CD14-positive monocyte (primary cell): Measurements from ENCODE around the gene ZSCAN22. TPM values are rescaled to one million over a fixed set of nuclear protein-coding genes. Genes with fewer than 3 reads are reported as not detected.
A peak's percentile ranks its signal among the peaks of the same experiment; 100 is the strongest.

ENCODE experiments used
- DNase-seq, 3 donors: peaks; one replicate each; pipeline ENCODE4 v3.0.0-alpha.2; 2011 to 2022
- H2AFZ ChIP-seq: 2 replicates; pipeline ENCODE4 v1.6.0; 2012; ENCODE audit warnings: mild to moderate bottlenecking, low read depth, low read length, inconsistent platforms; ENCODE audit not compliant: insufficient read depth, poor library complexity, severe bottlenecking
- H3K27ac ChIP-seq, 2 donors: 1 replicate in 1 of 2; 2 replicates in 1 of 2; pipeline ENCODE4 v1.5.1; 2012 to 2013; ENCODE audit warnings: low read length in 2 of 2, control low read depth in 1 of 2, inconsistent platforms in 1 of 2, low read depth in 1 of 2, mild to moderate bottlenecking in 1 of 2
- H3K27me3 ChIP-seq, 2 donors: one replicate each; pipeline versions ENCODE4 v1.6.0 to v1.6.1; 2011 to 2013; ENCODE audit warnings: low read length in 2 of 2; ENCODE audit not compliant: control insufficient read depth in 2 of 2, insufficient read depth in 2 of 2
- H3K36me3 ChIP-seq, 2 donors: replicated peaks in 1 of 2; 1 replicate in 1 of 2; 2 replicates in 1 of 2; pipeline versions ENCODE4 v1.5.1 to v1.6.1; 2012 to 2013; ENCODE audit warnings: low read length in 2 of 2, control low read depth in 1 of 2, inconsistent platforms in 1 of 2, mild to moderate bottlenecking in 1 of 2; ENCODE audit not compliant: insufficient read depth in 2 of 2, control insufficient read depth in 1 of 2
- H3K4me1 ChIP-seq, 2 donors: 1 replicate in 1 of 2; 2 replicates in 1 of 2; pipeline versions ENCODE4 v1.5.1 to v1.6.1; 2012 to 2013; ENCODE audit warnings: low read length in 2 of 2, control low read depth in 1 of 2, inconsistent platforms in 1 of 2, mild to moderate bottlenecking in 1 of 2, moderate library complexity in 1 of 2; ENCODE audit not compliant: insufficient read depth in 2 of 2, control insufficient read depth in 1 of 2
- H3K4me2 ChIP-seq: replicated peaks from 2 replicates; pipeline ENCODE3; 2012; ENCODE audit warnings: low read length, moderate library complexity, mild to moderate bottlenecking; ENCODE audit not compliant: poor library complexity, severe bottlenecking; ENCODE audit errors: extremely low read depth
- H3K4me3 ChIP-seq, 3 experiments: fragments of 200-600 bp in 1 of 3; sonication (generic) in 1 of 3; replicated peaks in 1 of 3; 1 replicate in 2 of 3; 2 replicates in 1 of 3; pipeline ENCODE4 v1.5.1; 2011 to 2013; ENCODE audit warnings: low read length in 3 of 3, mild to moderate bottlenecking in 3 of 3, control low read depth in 2 of 3, low read depth in 2 of 3, inconsistent platforms in 1 of 3, moderate library complexity in 1 of 3
- H3K79me2 ChIP-seq: 2 replicates; pipeline ENCODE4 v1.6.0; 2012; ENCODE audit warnings: mild to moderate bottlenecking, control low read depth, inconsistent platforms, low read length, moderate library complexity; ENCODE audit not compliant: insufficient read depth
- H3K9ac ChIP-seq: 2 replicates; pipeline ENCODE4 v1.6.0; 2017; ENCODE audit warnings: low read length, mild to moderate bottlenecking; ENCODE audit not compliant: insufficient read depth, poor library complexity, severe bottlenecking
- H3K9me3 ChIP-seq, 2 donors: replicated peaks in 1 of 2; 1 replicate in 1 of 2; 2 replicates in 1 of 2; pipeline versions ENCODE4 v1.5.1 to v1.6.1; 2012 to 2013; ENCODE audit warnings: low read length in 2 of 2, control low read depth in 1 of 2; ENCODE audit not compliant: control insufficient read depth in 1 of 2, insufficient read depth in 1 of 2
- H4K20me1 ChIP-seq: 2 replicates; pipeline ENCODE4 v1.6.0; 2012; ENCODE audit warnings: mild to moderate bottlenecking, low read length, control low read depth, moderate library complexity; ENCODE audit not compliant: insufficient read depth
- H3K27ac Mint-ChIP-seq, 7 donors: one replicate each; pipeline ENCODE4 v1.8.0; 2020; ENCODE audit warnings: mild to moderate bottlenecking in 7 of 7, mixed read lengths in 7 of 7, moderate library complexity in 6 of 7, inconsistent platforms in 2 of 7
- H3K27me3 Mint-ChIP-seq, 3 donors: one replicate each; pipeline ENCODE4 v1.8.0; 2021 to 2022; ENCODE audit warnings: low read depth in 3 of 3, mild to moderate bottlenecking in 3 of 3, mixed read lengths in 3 of 3, moderate library complexity in 3 of 3, inconsistent platforms in 1 of 3
- H3K36me3 Mint-ChIP-seq, 2 donors: one replicate each; pipeline ENCODE4 v1.8.0; 2020; ENCODE audit warnings: mixed read lengths in 2 of 2, inconsistent platforms in 1 of 2, mild to moderate bottlenecking in 1 of 2
- H3K4me1 Mint-ChIP-seq: one replicate; pipeline ENCODE4 v1.8.0; 2020; ENCODE audit warnings: mild to moderate bottlenecking, mixed read lengths
- H3K4me3 Mint-ChIP-seq, 2 donors: one replicate each; pipeline ENCODE4 v1.8.0; 2020; ENCODE audit warnings: mild to moderate bottlenecking in 2 of 2, mixed read lengths in 2 of 2, moderate library complexity in 1 of 2
- H3K9me3 Mint-ChIP-seq, 7 donors: one replicate each; pipeline ENCODE4 v1.8.0; 2020 to 2022; ENCODE audit warnings: mixed read lengths in 7 of 7, mild to moderate bottlenecking in 6 of 7, moderate library complexity in 6 of 7, inconsistent platforms in 2 of 7
- CTCF ChIP-seq: fragments of 200-600 bp; IDR thresholded peaks from one replicate; pipeline ENCODE4 v1.8.0; 2022; ENCODE audit warnings: antibody characterized with exemption, mild to moderate bottlenecking
- WGBS: methylation state at CpG from one replicate; pipeline ENCODE4 v1.1.5; 2013; ENCODE audit warnings: missing lambda C conversion rate; ENCODE audit not compliant: insufficient coverage; 5-methylcytosine and 5-hydroxymethylcytosine counted together
- intact Hi-C, 2 donors: fragments of 100-400 bp; cut with micrococcal nuclease; formaldehyde crosslinking; loops; one replicate each; pipeline versions ENCODE4 v1.15.0 to v1.15.1; 2023
- polyA plus RNA-seq, 3 donors: library from polyadenylated mRNA; depleted of rRNA in 1 of 3; unstranded in 2 of 3; stranded (reverse) in 1 of 3; fragments of 300-500 nt in 2 of 3; fragments of >200 nt in 1 of 3; fragmentation: Illumina TruSeq in 2 of 3; gene quantifications; 1 replicate in 2 of 3; 2 replicates in 1 of 3; pipeline ENCODE4 v1.2.3, GENCODE V29; 2012 to 2021

ZSCAN22 gene
- polyA plus RNA-seq, 3 donors = 0.58 to 1.2 (median 0.99) TPM

DNA sequence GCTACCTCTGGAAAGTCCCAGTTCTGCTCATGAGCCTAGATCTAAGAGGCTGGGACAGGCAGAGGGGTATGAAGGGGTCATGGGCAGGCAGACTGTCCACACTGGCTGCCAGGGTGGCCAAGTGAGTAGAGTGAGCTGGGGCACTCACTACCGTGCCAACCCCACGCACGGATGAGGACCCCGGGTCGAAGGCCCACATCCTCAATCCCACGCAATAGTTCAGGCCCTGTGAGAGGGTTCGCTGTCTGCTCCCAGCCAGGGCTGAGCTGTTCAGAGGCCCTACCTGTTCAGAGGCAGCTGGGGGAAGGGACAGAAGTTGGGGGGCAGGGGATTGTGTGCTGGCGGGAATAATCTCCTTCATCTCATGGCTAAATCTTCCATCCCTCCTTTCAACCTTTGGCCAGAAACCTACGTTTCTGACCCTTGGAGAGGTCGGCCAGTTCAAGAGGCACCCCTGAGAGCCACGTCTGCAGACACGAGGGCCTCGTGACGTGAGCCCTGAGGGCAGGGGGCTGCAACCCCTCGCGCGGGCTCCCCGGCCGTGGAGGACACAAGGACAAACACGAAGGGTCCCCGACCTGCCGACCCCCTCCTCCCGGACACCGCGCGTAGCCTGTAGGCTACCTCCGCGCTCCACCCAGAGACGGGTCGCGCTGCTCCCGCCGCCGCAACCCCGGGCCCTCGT lies 59.2 kb downstream of the ZSCAN22 start:
- no peak for DNase-seq
- H3K27me3 Mint-ChIP-seq = peaks cover 0 to 2% (median 0%) of the 10 kb centered on the region in 3 donors
- Histone ChIP-seq H3K4me3 (peak overlapping the region; percentile 35 to 87 (median 84)), H3K9ac (peak overlapping the region; percentile 91), H3K4me2 (peak overlapping the region; percentile 96), H3K27ac (peak overlapping the region; percentile 96 to 98), H3K4me1 (peaks cover 33 to 41% of the 10 kb centered on the region in 2 donors), H4K20me1 (no peaks in the 10 kb centered on the region), H3K79me2 (peaks cover 32% of the 10 kb centered on the region), H2AFZ (peak overlapping the region; percentile 100), H3K27me3 (no peaks in the 10 kb centered on the region), H3K36me3 (peaks cover 13 to 20% of the 10 kb centered on the region in 2 donors), H3K9me3 (no peaks in the 10 kb centered on the region)
- peak overlapping the region; percentile 92 to 97 (median 96) for H3K27ac Mint-ChIP-seq
- peaks cover 23 to 34% of the 10 kb centered on the region in 2 donors for H3K36me3 Mint-ChIP-seq
- H3K4me3 Mint-ChIP-seq = peak overlapping the region; percentile 88 to 91
- TF ChIP-seq CTCF = no peak
- peaks cover 36% of the 10 kb centered on the region for H3K4me1 Mint-ChIP-seq
- WGBS = 0% methylated on average over 28 of the region's 36 CpGs
- intact Hi-C loops = loop anchor here in 1 of 2 donors (2.0 kb wide), 1 partner anchor 81 kb away; the partner anchor contains the start of gene ERVK3-1
- H3K9me3 Mint-ChIP-seq = peaks cover 0 to 3% (median 0%) of the 10 kb centered on the region in 7 donors

DNA sequence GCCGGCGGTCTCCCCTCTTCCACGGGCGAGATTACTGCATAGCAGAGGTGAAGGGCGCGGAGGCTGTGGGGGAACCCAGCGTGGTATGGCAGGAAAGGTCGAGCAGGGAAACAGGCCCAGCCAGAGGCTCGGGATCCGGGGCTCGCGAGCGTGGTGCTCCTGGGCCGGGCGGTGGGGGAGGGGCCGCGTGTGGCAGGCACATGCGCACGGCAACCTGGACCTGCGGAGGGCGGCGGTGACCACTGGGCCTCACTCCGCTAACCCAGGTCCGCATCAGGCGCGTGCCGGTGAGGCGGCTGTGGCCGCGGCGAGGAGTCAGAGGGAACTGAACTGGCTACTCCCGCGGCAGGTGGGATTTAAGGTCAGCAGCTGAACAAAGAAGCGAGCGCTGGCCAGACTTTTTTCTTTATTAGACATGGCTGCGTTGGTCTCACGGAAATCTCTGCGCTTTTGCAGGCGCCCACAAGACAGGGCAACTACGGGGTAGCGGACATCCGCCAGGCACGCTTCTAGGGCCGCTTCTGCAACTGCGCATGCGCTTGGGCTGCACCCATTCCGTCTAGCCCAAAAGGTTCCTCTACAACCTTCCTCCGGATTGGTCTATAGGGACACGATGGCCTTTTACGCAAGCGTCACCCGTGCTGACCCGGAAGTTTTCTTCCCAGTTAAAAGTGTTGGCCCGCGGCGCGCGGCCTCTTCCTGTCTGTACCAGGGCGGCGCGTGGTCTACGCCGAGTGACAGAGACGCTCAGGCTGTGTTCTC lies 60.0 kb downstream of the ZSCAN22 start, which contains the start of gene RPS5:
Gene RPS5, plus strand, starts transcription at position 694 of the 762 bp plus-strand sequence. CDS start 869 bp downstream, outside the sequence.
- H2AFZ ChIP-seq = peak within 1 kb of the TSS; percentile 100
- no peaks in the 10 kb centered on the region for H3K9me3 ChIP-seq
- peak within 1 kb of the TSS; percentile 96 for H3K4me2 ChIP-seq
- DNase-seq = peak; percentile 95 to 100 (median 98)
- peaks cover 29 to 35% of the 10 kb centered on the region in 2 donors for H3K4me1 ChIP-seq
- intact Hi-C loops = loop anchor here in 1 of 2 donors (1.0 to 2.0 kb wide), 2 partner anchors 54 to 82 kb away; partner anchors contain the start of genes ERVK3-1 and ZNF132
- Mint-ChIP-seq H3K4me3 (peak within 1 kb of the TSS; percentile 88 to 95), H3K9me3 (peaks cover 0 to 3% (median 0%) of the 10 kb centered on the region in 7 donors), H3K36me3 (peaks cover 28 to 41% of the 10 kb centered on the region in 2 donors), H3K27ac (peak within 1 kb of the TSS; percentile 93 to 97 (median 96)), H3K4me1 (peaks cover 36% of the 10 kb centered on the region), H3K27me3 (peaks cover 0 to 2% (median 0%) of the 10 kb centered on the region in 3 donors)
- H3K36me3 ChIP-seq = peaks cover 14 to 27% of the 10 kb centered on the region in 2 donors
- no peaks in the 10 kb centered on the region for H3K27me3 ChIP-seq
- H3K79me2 ChIP-seq = peaks cover 32% of the 10 kb centered on the region
- peak within 1 kb of the TSS; percentile 96 to 98 for H3K27ac ChIP-seq
- H3K9ac ChIP-seq = peak within 1 kb of the TSS; percentile 91
- peak within 1 kb of the TSS; percentile 60 to 87 (median 84) for H3K4me3 ChIP-seq
- under 1% methylated on average over 62 of the region's 64 CpGs for whole genome bisulfite sequencing
- H4K20me1 ChIP-seq = no peaks in the 10 kb centered on the region
- TF ChIP-seq CTCF = no peak
